GM19463 (cell line): ENCODE data around the gene PLA2G4E.

ENCODE experiments used
- ATAC-seq: cut with Tn5 transposase; IDR thresholded peaks from one replicate; pipeline ENCODE4 v1.9.1; 2021; ENCODE audit warnings: mild to moderate bottlenecking, moderate library complexity; ENCODE audit not compliant: unreplicated experiment

Gene PLA2G4E, protein sequence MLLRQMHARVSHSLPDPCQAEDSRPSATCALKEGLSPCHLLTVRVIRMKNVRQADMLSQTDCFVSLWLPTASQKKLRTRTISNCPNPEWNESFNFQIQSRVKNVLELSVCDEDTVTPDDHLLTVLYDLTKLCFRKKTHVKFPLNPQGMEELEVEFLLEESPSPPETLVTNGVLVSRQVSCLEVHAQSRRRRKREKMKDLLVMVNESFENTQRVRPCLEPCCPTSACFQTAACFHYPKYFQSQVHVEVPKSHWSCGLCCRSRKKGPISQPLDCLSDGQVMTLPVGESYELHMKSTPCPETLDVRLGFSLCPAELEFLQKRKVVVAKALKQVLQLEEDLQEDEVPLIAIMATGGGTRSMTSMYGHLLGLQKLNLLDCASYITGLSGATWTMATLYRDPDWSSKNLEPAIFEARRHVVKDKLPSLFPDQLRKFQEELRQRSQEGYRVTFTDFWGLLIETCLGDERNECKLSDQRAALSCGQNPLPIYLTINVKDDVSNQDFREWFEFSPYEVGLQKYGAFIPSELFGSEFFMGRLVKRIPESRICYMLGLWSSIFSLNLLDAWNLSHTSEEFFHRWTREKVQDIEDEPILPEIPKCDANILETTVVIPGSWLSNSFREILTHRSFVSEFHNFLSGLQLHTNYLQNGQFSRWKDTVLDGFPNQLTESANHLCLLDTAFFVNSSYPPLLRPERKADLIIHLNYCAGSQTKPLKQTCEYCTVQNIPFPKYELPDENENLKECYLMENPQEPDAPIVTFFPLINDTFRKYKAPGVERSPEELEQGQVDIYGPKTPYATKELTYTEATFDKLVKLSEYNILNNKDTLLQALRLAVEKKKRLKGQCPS

DNA sequence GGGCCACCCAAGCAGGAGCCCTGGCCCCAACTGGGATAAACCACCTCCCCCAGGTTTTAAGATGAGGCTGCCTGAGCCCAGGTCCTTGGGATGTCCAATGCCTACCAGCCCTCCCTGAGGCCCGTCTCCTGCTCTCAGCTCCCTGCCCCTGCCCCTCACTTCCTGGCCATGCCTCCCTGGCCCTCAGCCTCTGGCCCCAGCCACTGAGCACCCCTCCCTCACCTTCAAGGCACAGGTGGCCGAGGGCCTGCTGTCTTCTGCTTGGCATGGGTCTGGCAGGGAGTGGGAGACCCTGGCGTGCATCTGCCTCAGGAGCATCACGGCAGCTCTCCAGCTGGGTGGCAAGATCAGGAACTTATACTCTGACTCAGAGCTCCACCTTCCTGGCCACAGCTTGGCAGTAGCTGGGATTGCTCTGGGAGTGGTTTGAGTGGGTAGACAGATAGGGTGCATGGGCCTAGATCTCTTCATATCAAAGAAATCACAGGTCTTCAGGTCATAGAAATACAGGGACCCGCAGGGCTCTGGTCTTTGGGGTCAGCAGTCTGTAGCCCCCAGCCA lies at the start of gene PLA2G4E:
Gene PLA2G4E (minus strand): TSS at position 330 of the 561 bp plus-strand sequence. CDS start 12 bp downstream, at position 318.
- ATAC-seq = no peak

DNA sequence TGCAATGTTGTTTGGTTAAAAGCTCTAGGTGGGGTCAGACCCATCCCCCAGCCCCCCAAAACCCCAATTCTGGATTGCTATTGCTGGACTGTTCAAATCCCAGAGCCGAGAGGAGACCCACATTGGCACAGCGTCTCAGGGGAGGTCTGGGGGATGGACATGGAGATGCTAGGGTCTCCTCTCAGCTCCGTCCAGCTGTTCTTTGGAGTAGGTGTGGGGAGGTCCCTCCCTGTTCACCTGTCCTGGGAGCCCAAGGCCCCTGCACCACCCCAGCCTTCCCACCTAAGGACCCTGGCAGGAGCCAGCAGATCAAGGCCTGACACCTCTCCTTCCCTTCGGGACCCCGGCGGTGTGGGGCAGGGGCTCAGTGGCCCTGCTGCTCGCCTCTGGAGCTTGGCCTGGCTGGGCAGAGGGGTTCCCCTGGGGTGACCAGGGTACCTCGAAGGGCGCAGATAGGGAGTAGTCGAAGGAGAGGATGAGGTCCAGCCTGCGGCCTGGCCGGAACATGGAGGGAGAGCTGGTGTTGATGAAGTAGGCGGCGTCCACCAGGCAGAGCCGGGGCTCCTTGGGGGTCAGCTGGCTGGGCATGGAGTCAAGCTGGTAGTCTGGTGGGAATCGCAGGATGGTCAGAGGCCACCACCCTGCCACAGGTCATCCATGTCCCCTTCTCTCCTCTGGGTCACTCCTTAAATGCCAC lies 49.6 kb upstream of the PLA2G4E start:
- ATAC-seq = no peak

DNA sequence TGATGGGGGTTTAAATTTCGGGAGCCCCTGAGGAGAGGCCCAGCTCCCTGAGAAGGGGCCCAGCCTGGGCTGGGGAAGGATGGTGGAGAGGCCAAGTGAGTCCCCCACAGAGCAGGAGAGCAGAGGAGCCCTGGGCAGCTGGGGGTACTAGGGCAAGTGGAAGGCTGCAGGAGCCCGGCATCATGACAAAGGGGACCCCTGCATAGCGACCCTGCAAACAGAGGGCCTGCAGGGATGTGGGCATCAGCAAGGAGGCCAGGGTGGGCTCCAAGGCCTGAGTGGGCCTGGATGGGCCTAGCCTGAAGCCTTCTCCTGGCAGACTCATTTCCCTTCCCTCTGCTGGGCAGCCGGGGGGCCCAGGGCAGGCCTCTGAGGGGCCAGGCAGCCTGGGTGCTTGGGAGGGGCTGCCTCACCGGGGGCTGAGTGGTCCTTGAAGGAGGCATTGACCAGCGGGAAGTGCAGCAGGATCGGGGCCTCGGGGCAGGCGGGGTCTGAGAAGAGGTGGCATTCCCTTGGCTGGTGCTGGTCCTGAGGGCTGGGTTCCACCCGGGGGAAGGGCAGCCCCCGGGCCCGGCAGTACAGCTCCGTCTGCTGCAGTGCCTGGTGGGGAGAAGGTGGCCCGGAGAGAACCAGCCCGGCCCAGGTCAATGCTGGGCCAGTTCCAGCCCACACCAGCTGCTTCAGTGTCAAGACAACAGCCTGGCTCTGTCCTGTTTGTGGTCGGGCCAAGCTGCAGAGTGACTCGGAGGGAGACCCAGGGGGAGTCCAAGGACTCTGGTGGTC lies 48.8 kb upstream of the PLA2G4E start:
- ATAC-seq = no peak

DNA sequence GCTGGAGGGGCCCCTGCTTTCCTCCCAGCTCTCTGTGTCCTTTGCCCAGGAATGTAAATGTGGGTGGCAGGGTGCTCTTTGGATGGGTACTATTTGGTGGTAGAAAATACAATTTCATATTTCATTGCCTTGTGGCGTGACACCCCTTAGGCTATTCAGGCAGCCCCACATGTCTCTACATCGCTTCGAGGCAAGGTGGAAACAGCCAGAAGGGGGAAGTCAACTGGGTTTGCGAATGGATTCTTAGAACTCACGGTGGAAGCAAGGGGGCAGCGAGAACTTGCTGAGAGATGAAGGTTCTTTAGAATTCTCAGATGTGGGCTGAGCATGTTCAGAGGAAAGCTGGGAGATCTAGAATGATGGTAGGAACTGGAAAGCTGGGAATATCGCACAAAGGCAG lies 48.2 kb upstream of the PLA2G4E start:
- ATAC-seq = no peak

DNA sequence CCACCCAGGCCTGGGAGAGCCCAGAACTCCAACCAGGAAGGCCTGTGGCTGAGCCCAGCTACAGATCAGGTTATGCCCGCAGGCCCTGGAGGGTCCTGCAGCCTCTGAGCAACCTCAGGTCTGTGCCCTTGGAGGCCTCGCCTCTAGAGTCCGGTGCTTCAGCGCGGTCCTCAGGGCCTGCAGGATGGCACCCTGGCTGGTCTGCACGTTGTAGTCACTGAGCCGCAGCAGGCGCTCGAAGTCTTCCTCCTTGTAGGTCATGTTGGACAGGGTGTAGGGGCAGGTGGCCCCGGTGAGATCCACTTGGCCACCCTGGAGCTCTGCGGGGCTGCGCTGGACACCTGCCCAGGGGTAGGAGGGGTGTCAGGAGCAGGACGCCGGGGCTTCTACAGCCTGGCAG lies 47.8 kb upstream of the PLA2G4E start:
- ATAC-seq = no peak

DNA sequence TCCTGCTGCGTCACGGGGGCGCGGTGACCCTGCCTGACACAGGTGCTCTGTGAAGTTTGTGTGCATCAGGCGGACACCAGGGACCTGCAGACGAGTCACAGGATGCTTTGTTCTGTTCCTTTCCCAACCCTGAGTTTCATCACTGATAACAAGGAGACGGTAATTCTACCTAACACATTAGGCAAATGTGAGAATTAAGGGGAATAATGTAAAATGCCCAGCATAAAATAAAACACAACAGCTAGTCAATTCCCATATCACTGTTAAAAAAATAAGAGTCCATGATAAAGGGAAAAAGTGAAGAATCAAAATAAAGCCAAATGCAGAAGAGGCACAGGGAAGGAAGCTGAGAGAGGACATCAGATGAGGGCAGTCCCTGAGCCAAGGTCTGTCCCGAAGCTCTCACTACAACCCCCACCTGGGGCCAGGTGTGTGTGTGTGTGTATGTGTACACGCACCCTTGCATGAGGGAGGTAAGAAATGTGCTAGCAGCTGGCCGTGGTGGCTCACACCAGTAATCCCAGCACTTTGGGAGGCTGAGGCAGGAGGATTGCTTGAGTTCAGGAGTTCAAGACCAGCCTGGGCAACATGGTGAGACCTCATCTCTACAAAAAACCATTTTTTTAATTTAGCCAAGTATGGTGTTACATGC lies 46.0 kb upstream of the PLA2G4E start:
- no peak for ATAC-seq

DNA sequence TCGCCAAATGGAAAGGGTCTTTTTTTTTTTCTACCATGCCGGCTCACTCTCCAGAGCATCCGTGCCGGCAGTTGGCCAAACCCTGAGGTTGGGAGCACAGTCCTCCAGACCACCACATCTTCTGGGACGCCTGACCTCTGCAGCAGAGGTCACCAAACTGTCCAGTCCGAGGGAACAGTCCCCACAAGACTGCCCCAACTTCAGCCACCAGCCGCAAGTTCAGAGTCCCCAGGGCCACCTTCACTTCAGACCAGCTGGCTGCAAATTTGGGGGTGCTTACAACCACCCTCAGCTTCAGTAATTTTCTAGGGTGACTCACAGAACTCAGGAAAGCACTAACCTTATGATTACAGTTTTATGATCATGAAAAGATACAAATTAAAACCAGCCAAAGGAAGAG lies 44.6 kb upstream of the PLA2G4E start:
- no peak for ATAC-seq

DNA sequence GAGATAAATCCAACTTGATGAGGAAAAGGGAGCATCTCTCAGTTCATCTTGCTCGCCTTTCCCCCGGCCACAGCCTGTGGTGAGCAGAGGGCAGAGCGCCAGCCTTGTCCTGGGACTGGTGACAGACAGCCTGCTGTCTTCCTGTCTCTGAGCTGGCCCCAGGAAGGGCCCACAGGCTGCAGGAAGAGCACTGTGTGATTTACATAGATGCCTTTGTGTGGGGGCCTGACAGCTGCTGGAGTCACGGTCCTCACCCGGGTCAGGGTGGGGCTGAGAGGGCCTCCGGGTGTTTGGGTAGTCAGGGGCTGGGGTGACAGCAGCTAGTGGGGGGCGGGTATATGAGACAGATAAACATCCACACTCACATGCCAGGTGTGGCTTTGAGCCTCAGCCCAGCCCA lies 44.2 kb upstream of the PLA2G4E start:
- no peak for ATAC-seq

DNA sequence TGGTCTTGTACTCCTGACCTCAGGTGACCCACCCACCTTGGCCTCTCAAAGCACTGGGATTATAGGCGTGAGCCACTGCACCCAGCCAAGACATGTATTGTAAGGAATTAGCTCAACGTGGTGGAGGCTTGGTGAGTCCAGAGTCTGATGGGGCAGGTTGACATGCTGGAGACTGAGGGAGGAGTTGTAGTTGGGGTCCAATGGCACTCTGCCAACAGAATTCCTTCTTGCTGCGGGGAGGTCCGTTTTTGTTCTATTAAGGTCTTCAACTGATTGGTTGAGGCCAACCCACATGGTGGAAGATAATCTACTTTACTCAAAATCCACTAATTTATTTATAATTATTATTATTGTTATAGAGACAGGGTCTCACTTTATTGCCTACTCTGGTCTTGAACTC lies 43.4 kb upstream of the PLA2G4E start:
- ATAC-seq = no peak

DNA sequence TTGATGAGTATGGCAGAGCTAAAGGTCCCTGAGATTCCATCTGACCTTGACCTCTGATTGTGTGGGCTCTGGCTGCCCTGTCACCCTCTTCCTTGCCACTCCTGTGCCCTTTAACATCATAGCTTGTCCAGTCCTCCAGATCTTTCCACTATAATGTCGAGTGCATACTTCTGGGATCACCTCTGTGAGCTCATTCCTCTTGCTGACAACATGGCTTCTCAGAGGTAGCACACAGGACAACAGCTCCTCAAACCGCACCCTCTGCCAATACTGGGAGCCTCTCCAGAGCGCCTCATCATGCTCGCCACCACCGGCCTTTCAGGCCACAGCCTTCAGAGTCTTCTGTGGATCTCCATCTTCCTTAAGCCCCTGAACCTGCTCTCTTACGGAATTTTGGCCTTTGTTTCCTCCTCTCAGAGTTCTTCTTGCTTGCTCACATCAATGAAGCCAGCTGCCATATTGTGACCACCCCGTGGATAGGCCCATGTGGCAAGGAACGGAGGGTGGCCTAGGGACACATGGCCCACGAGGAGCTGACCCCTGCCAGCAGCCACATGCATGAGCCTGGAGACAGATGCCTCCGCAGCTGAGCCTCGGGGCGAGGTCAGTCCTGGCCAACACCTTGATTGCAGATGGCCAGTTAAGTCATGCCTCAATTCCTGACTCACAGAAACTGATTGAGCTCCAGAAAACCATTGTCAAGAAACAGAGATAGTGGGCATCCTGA lies 42.4 kb upstream of the PLA2G4E start:
- ATAC-seq = no peak

DNA sequence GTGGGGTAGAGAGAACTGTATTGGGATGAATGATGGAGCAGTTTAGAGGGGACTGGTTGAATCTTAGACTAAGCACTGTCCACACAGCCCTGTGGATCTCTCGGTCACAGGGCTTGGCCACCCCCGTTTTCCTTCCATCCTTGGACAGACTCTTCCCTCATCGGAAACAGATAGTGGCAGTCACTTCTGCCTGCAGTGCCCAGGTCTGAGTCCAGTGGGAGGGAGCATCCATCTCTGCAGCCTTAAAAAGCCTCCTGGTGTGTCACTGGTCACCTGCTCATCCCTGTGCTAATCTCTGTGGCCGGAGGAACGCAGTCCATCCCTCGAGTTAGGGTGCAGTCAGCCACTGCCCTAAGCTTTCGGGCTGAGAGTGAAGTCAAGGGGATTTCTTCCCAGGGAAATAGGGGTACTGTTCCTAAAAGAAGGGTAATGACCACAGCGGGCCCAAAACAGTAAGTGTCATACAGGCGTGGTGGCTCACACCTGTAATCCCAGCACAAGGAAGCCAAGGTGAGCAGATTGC lies 41.5 kb upstream of the PLA2G4E start:
- no peak for ATAC-seq

DNA sequence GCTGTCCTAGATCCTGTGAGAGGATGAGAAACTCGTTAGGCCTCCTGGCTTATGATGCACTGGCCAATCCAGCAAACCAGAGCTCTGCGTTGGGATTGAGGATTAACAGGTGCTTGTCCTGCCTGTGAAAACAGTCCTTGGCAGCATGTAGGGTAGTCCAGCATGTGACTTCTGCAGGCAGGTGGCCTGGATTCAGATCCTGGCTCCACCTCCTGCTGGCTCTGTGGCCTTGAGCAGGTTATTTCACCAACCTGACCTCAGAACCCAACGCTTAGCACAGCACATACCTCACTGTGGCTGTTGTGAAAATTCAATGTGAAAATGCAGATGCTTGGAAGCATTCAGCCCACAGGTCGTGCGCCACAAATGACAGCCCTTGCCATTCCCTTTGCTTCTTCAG lies 40.0 kb upstream of the PLA2G4E start:
- no peak for ATAC-seq

DNA sequence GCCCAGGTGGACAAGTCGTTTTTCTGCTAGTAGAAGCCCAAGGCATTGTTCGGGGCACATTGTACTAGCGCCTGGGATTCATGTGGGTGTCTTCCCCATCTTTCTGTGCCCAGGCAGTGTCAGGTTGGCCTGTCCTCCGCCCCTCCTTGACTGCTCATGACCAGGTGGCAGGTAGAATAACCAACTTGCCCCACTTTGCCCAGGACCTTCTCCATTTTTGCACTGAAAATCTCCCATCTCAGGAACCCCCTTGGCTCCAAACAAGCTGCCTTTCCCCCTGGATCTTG lies 39.6 kb upstream of the PLA2G4E start:
- no peak for ATAC-seq

DNA sequence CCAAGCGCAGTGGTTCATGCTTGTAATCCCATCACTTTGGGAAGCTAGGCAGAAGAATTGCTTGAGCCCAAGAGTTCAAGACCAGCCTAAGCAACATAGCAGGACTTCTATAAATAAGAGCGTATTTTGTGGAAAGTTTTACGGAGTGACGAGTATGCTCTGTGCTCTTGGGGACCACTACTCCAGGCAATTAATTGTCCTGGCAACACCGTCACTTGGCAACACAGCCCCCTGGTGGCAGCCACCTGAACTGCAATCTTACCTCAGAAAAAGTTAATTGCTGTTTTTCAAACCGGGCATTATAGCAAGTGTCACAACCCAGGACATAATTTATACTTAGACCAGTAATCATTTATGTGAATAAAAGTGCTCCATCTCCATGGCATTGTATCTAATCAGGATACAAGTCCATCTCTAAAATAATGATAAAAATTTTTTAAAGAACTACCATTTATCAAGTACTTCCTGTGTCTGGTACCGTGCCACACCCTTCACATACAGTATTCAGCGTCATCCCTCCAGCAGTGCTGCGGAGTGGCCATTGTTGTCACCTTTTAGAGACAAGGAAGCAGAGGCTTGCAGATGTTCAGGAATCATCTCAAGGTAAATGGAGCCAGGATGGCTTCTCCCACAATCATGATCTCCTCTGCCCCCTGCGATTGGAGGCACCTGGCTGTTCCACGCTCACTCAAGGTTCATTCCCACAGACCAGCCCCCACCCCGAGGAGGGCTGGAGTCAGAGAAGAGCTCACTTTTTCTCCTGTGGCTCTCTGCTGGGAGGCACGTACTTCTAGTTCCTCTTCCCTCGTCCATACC lies 39.0 kb upstream of the PLA2G4E start:
- ATAC-seq = no peak

DNA sequence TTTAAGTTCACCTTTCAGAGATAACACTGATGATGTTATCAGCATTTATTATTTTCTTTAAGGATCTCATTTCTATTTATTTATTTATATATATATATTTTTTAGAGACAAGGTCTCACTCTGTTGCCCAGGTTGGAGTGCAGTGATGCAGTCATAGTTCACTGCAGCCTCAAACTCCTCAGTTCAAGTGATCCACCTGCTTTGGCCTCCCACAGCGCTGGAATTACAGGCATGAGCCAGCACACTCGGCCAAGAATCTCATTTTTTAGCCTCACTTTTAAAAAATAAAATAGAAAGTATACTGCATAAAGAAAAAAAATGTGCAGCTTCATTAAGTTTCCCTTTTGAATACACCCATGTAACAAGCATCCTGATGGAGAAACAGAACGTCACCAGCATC lies 37.9 kb upstream of the PLA2G4E start:
- ATAC-seq = no peak

DNA sequence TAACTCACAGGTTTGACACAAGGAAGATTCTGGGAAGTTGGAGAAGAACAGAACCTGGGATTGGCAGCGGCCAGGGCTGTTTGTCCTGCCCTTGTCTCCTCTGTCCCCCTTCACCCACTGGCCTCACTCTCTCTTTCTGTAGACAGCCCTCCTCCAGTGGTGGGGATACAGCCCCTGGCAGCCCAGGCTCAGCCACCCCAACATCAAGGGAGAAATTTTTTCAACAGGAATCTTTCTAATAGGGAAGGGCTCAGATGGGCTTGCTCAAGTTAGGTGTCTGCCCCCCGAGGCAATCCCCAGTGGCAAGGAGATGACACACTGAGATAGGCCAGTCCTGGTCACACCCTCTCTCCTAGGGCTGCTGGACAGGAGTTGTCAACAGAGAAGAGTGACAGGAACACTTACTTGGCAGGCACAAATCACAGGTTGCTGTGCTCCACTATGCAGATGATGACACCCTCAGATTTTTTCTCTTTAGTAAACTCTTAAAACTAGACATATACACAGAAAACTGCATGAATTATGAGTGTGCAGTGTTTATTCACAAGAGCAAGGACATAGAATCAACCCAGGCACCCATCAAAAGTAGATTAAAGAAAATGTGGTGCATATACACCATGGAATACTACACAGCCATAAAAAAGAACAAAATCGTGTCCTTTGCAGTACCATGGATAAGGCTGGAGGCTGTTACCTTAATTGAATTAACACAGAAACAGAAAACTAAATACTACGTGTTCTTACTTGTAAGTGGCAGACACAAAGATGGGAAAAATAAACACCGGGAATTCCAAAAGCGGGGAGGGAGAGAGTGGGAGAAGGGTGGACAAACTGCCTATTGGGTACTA lies 37.2 kb upstream of the PLA2G4E start:
- ATAC-seq = no peak

DNA sequence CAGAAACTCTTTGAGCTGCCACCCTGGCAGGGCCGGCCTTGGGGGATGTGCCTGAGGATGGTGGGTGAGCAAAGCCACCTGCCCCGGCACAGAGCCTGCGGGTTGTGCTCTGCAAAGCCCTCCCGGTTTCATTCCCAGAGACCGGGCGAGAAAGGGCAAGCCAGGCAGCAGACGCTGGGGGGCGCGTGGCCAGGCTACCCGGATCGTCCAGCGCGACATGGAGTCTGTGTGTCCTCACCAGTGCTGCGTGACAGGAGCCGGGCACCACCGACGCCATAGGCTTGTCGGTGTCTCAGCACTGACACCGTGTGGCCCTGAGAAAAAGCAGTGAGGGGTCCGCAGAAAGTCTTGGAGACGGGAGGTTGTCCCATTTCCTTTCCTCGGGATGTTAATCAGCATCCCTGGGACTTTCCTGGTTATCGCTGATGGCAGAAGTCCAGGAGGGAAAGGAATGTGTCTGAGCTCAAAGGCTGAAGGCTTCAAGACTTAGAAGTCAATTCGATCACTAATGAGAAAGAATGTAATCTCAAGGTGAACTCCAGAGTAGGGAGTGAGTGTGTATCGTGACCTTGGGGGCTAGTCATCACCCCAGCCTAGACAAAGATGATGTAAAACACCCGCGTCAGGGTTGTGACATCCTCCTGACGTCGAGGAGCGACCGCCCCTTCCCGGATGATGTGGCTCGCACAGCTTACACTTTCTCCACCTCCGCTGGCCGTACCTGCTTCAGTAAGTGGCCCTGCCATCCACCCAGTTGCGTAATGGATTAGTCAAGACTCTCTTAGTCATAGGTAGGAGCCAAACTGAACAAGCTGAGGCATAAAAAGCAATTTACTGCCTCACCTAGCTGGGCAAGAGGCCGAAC lies 36.3 kb upstream of the PLA2G4E start:
- no peak for ATAC-seq
